ENCODE data around the gene SPDYE2B. TPM values are rescaled to one million over a fixed set of nuclear protein-coding genes. Genes with fewer than 3 reads are reported as not detected.
"Not testable (repeated sequence)": the region's sequence is repeated elsewhere in the genome, so short reads cannot be mapped to it uniquely, and the experiment has no call there.

The SPDYE2B gene
- polyA plus RNA-seq, 1 donor (not counting 4 experiments of a cell fraction or from before 2014, with no cell fraction given), result not detected

DNA sequence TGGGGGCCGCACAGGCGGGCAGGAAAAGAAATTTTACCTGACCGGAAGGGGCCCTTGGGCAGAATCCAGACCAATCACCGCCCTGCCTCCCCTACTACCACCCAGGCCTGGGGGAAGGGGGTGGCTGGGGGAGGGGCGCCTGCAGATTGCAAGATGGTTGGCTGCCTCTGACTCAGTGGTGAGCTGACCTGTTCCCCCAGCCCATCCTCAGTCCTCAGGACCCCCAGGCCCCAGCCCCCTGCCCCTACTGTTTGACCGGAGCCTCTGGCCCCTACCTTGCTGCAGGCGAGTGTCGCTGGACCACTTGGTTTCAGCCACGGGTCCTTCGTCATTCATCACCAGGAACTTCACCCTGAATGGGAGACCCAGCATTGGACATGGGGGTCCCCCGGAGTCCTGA is 11.3 kb upstream of the SPDYE2B start:
- H3K79me2 ChIP-seq (ENCODE audit: control insufficient read depth, insufficient read depth, low read length); H3K27me3 ChIP-seq (ENCODE audit: control insufficient read depth, extremely low read depth, insufficient read depth, low read length); FAIRE-seq; H2AFZ ChIP-seq (ENCODE audit: control insufficient read depth, low read length); H3K4me2 ChIP-seq (ENCODE audit: control insufficient read depth, extremely low read depth, insufficient read depth, low read depth, low read length); H3K4me3 ChIP-seq (ENCODE audit: control insufficient read depth in 2 of 3, extremely low read depth in 1 of 3, insufficient read depth in 2 of 3, low read depth in 1 of 3, low read length in 3 of 3); DNase-seq (ENCODE audit: low read depth, low spot score); H3K4me1 ChIP-seq (ENCODE audit: control insufficient read depth, extremely low read depth, insufficient read depth, low read length); H3K9me1 ChIP-seq (ENCODE audit: control insufficient read depth, extremely low read depth, insufficient read depth, low read length); H3K9me3 ChIP-seq (ENCODE audit: control insufficient read depth, low read depth, low read length); H3K27ac ChIP-seq (ENCODE audit: control insufficient read depth, insufficient read depth, low read length); H4K20me1 ChIP-seq (ENCODE audit: control insufficient read depth, extremely low read depth, insufficient read depth, low read length); dilution Hi-C loops (cut with MboI; ENCODE audit: extremely low pct_ligation_motif_present, low sequenced_read_pairs); H3K9ac ChIP-seq (ENCODE audit: control insufficient read depth, extremely low read depth, insufficient read depth, low read length); H3K36me3 ChIP-seq (ENCODE audit: control insufficient read depth in 2 of 2, extremely low read depth in 1 of 2, insufficient read depth in 2 of 2, low read length in 2 of 2): not testable (repeated sequence)

DNA sequence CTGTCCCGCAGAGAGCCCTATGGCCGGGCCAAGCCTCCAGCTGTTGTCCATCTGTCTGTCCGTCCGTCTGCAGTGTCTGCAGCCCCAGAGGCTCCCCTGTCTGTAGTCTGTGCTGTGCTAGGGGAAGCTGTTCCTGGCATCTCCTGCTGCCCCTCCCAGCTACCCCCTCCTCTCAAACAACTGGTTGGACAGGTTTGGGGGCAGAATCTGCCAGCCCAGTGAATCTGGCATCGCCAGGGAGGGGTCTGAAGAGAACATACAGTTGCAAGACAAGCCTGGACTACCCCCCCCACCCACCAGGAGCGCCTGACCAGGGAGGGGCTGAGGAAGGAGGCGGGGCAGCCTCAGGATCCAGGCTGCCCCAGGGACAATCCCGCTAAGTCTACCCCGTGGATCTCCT is 7.4 kb upstream of the SPDYE2B start, which contains the start of gene UPK3BL1:
UPK3BL1 (minus strand) TSS at position 101 of the 400 bp plus-strand sequence; CDS start at position 51, 50 bp downstream.
- H3K27me3 ChIP-seq (ENCODE audit: control insufficient read depth, extremely low read depth, insufficient read depth, low read length); H3K9me3 ChIP-seq (ENCODE audit: control insufficient read depth, low read depth, low read length); H3K79me2 ChIP-seq (ENCODE audit: control insufficient read depth, insufficient read depth, low read length); H3K27ac ChIP-seq (ENCODE audit: control insufficient read depth, insufficient read depth, low read length); H3K9me1 ChIP-seq (ENCODE audit: control insufficient read depth, extremely low read depth, insufficient read depth, low read length); H3K9ac ChIP-seq (ENCODE audit: control insufficient read depth, extremely low read depth, insufficient read depth, low read length); DNase-seq (ENCODE audit: low read depth, low spot score); FAIRE-seq; H2AFZ ChIP-seq (ENCODE audit: control insufficient read depth, low read length); dilution Hi-C loops (cut with MboI; ENCODE audit: extremely low pct_ligation_motif_present, low sequenced_read_pairs); H3K4me3 ChIP-seq (ENCODE audit: control insufficient read depth in 2 of 3, extremely low read depth in 1 of 3, insufficient read depth in 2 of 3, low read depth in 1 of 3, low read length in 3 of 3); H3K4me1 ChIP-seq (ENCODE audit: control insufficient read depth, extremely low read depth, insufficient read depth, low read length); H3K4me2 ChIP-seq (ENCODE audit: control insufficient read depth, extremely low read depth, insufficient read depth, low read depth, low read length); H4K20me1 ChIP-seq (ENCODE audit: control insufficient read depth, extremely low read depth, insufficient read depth, low read length); H3K36me3 ChIP-seq (ENCODE audit: control insufficient read depth in 2 of 2, extremely low read depth in 1 of 2, insufficient read depth in 2 of 2, low read length in 2 of 2): not testable (repeated sequence)

DNA sequence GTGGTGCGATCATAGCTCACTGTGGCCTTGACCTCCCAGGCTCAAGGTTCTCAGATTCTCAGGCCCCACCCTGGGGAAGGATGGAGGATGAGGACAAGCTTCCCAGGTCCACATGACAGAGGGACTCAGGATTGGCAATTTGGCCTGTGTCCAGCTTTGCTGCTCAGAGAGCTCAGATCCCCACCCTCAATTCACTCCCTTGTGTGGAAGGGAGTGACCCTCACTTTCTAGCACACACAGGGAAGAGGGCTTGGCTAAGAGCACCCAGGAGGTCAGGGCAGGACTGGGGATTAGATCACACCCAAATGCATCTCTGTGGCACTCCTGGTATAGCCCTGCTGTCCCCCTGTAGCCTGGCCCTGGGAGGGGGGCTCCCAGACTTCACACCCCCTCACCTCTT is 6.7 kb upstream of the SPDYE2B start:
- H3K27ac ChIP-seq (ENCODE audit: control insufficient read depth, insufficient read depth, low read length); H3K36me3 ChIP-seq (ENCODE audit: control insufficient read depth in 2 of 2, extremely low read depth in 1 of 2, insufficient read depth in 2 of 2, low read length in 2 of 2); H3K4me3 ChIP-seq (ENCODE audit: control insufficient read depth in 2 of 3, extremely low read depth in 1 of 3, insufficient read depth in 2 of 3, low read depth in 1 of 3, low read length in 3 of 3); H3K9me3 ChIP-seq (ENCODE audit: control insufficient read depth, low read depth, low read length); DNase-seq (ENCODE audit: low read depth, low spot score); H3K9me1 ChIP-seq (ENCODE audit: control insufficient read depth, extremely low read depth, insufficient read depth, low read length); H3K9ac ChIP-seq (ENCODE audit: control insufficient read depth, extremely low read depth, insufficient read depth, low read length); H3K4me2 ChIP-seq (ENCODE audit: control insufficient read depth, extremely low read depth, insufficient read depth, low read depth, low read length); H2AFZ ChIP-seq (ENCODE audit: control insufficient read depth, low read length); H3K27me3 ChIP-seq (ENCODE audit: control insufficient read depth, extremely low read depth, insufficient read depth, low read length); dilution Hi-C loops (cut with MboI; ENCODE audit: extremely low pct_ligation_motif_present, low sequenced_read_pairs); H3K4me1 ChIP-seq (ENCODE audit: control insufficient read depth, extremely low read depth, insufficient read depth, low read length); FAIRE-seq; H3K79me2 ChIP-seq (ENCODE audit: control insufficient read depth, insufficient read depth, low read length); H4K20me1 ChIP-seq (ENCODE audit: control insufficient read depth, extremely low read depth, insufficient read depth, low read length): not testable (repeated sequence)

DNA sequence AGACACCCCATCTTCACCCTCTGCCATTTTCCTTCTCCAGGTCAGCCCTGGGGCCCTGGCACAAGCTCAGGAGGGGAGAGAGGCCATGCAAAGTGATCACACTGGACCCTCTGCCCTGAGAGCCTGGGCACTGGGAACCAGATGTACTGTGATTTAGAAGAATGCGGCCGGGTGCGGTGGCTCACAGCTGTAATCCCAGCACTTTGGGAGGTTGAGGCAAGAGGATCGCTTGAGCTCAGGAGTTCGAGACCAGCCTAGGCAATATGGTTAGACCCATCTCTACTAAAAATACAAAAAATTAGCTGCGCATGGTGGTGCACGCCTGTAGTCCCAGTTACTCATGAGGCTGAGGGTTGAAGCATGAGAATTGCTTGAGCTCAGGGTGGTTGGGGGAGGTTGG is 2.3 kb upstream of the SPDYE2B start:
- H4K20me1 ChIP-seq (ENCODE audit: control insufficient read depth, extremely low read depth, insufficient read depth, low read length); H3K9me3 ChIP-seq (ENCODE audit: control insufficient read depth, low read depth, low read length); H3K9me1 ChIP-seq (ENCODE audit: control insufficient read depth, extremely low read depth, insufficient read depth, low read length); H3K79me2 ChIP-seq (ENCODE audit: control insufficient read depth, insufficient read depth, low read length); H3K4me1 ChIP-seq (ENCODE audit: control insufficient read depth, extremely low read depth, insufficient read depth, low read length); H3K27ac ChIP-seq (ENCODE audit: control insufficient read depth, insufficient read depth, low read length); H3K27me3 ChIP-seq (ENCODE audit: control insufficient read depth, extremely low read depth, insufficient read depth, low read length); dilution Hi-C loops (cut with MboI; ENCODE audit: extremely low pct_ligation_motif_present, low sequenced_read_pairs); H3K36me3 ChIP-seq (ENCODE audit: control insufficient read depth in 2 of 2, extremely low read depth in 1 of 2, insufficient read depth in 2 of 2, low read length in 2 of 2); H3K4me3 ChIP-seq (ENCODE audit: control insufficient read depth in 2 of 3, extremely low read depth in 1 of 3, insufficient read depth in 2 of 3, low read depth in 1 of 3, low read length in 3 of 3); FAIRE-seq; H3K9ac ChIP-seq (ENCODE audit: control insufficient read depth, extremely low read depth, insufficient read depth, low read length); DNase-seq (ENCODE audit: low read depth, low spot score); H3K4me2 ChIP-seq (ENCODE audit: control insufficient read depth, extremely low read depth, insufficient read depth, low read depth, low read length); H2AFZ ChIP-seq (ENCODE audit: control insufficient read depth, low read length): not testable (repeated sequence)

DNA sequence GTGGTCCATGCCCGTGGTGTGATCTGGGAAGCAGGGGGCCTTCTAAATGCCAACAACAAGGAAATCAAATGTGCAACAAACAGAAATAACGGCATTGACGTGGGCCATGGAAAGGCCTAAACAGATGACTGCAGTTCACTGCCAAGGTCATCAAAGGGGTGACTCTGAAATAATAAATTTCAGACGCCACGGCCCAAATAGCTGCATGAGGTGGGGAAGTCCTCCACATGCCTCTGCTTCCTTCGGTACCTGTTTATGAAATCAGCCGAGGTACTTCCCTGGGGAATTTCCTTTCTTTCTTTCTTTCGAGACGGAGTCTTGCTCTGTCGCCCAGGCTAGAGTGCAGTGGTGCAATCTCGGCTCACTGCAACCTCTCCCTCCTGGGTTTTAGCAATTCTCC is 14.6 kb downstream of the SPDYE2B start:
- H3K27me3 ChIP-seq (ENCODE audit: control insufficient read depth, extremely low read depth, insufficient read depth, low read length); FAIRE-seq; dilution Hi-C loops (cut with MboI; ENCODE audit: extremely low pct_ligation_motif_present, low sequenced_read_pairs): not testable (repeated sequence)

More for the DNA sequence above, 14.6 kb downstream of the SPDYE2B start:
- H3K9me1 ChIP-seq (ENCODE audit: control insufficient read depth, extremely low read depth, insufficient read depth, low read length); H3K79me2 ChIP-seq (ENCODE audit: control insufficient read depth, insufficient read depth, low read length); H3K4me2 ChIP-seq (ENCODE audit: control insufficient read depth, extremely low read depth, insufficient read depth, low read depth, low read length); H3K4me3 ChIP-seq (ENCODE audit: control insufficient read depth in 2 of 3, extremely low read depth in 1 of 3, insufficient read depth in 2 of 3, low read depth in 1 of 3, low read length in 3 of 3); H3K4me1 ChIP-seq (ENCODE audit: control insufficient read depth, extremely low read depth, insufficient read depth, low read length); H3K36me3 ChIP-seq (ENCODE audit: control insufficient read depth in 2 of 2, extremely low read depth in 1 of 2, insufficient read depth in 2 of 2, low read length in 2 of 2); H3K27ac ChIP-seq (ENCODE audit: control insufficient read depth, insufficient read depth, low read length); H3K9me3 ChIP-seq (ENCODE audit: control insufficient read depth, low read depth, low read length); H4K20me1 ChIP-seq (ENCODE audit: control insufficient read depth, extremely low read depth, insufficient read depth, low read length); H2AFZ ChIP-seq (ENCODE audit: control insufficient read depth, low read length); H3K9ac ChIP-seq (ENCODE audit: control insufficient read depth, extremely low read depth, insufficient read depth, low read length); DNase-seq (ENCODE audit: low read depth, low spot score): not testable (repeated sequence)

Data from keratinocyte (primary cell).